Omental fat pad (tissue), 4 donors: Measurements from ENCODE around the gene DIP2B. TPM values are rescaled to one million over a fixed set of nuclear protein-coding genes. Genes with fewer than 3 reads are reported as not detected.

Source experiments
- ATAC-seq: fragments of 150-250 bp; one replicate; pipeline ENCODE4 v1.9.1; 2016; ENCODE audit warnings: mild to moderate bottlenecking, moderate library complexity; ENCODE audit not compliant: low FRiP score
- DNase-seq: peaks from one replicate; pipeline ENCODE4 v3.0.0-alpha.2; 2019; ENCODE audit warnings: low spot score
- CTCF ChIP-seq, 3 donors: fragments of 450-650 bp; IDR thresholded peaks; one replicate each; pipeline ENCODE4 v1.5.1; 2016 to 2017; ENCODE audit warnings: antibody characterized with exemption in 3 of 3, mild to moderate bottlenecking in 3 of 3, moderate library complexity in 2 of 3
- total RNA-seq, 4 donors: library from RNA; depleted of rRNA; stranded (reverse); fragments of >200 nt; gene quantifications; one replicate each; pipeline ENCODE4 v1.1.0, GENCODE V29; 2016

The DIP2B gene
- total RNA-seq, 4 donors from 2014 or later, result 21.1 to 35.2 (median 24.4) TPM

- ATAC-seq (no peak), DNase-seq (no peak)
- TF ChIP-seq CTCF (IDR thresholded peaks at IDR 0.05), result no peak
Measured at GRCh38 chr12:50566066-50566465, 61.3 kb downstream of the DIP2B start.

- no peak for TF ChIP-seq CTCF (IDR thresholded peaks at IDR 0.05)
- no peak for ATAC-seq
- DNase-seq, result no peak
Measured at GRCh38 chr12:50567926-50568325, 63.1 kb downstream of the DIP2B start.

GRCh38 chr12:50568338-50569091 is 63.7 kb downstream of the DIP2B start:
- DNase-seq (no peak), ATAC-seq (peak; percentile 57)
- no peak for TF ChIP-seq CTCF (IDR thresholded peaks at IDR 0.05)

DNA sequence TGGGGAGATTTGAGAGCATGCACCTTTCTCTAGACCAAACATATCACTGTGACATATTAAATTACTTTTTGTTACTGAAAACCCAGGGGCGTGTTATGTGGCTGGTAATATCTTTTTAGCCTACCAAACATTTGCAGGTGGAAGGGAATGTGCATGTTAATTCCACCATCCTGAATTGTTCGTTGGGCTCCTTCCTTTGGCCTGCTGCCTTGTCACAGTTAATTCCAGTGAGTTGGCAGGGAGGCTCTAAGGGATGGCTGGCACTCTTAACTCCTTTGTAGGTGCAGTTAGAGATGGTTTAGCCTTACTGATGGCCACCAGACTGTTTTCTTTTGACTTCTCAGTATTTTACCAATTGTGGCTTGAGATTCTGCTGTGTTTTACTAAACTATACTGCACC is 64.5 kb downstream of the DIP2B start:
- DNase-seq (no peak), ATAC-seq (no peak)
- TF ChIP-seq CTCF (IDR thresholded peaks at IDR 0.05), result no peak

GRCh38 chr12:50569876-50570275 is 65.1 kb downstream of the DIP2B start:
- DNase-seq, result no peak
- ATAC-seq, result no peak
- TF ChIP-seq CTCF (IDR thresholded peaks at IDR 0.05), result no peak

DNA sequence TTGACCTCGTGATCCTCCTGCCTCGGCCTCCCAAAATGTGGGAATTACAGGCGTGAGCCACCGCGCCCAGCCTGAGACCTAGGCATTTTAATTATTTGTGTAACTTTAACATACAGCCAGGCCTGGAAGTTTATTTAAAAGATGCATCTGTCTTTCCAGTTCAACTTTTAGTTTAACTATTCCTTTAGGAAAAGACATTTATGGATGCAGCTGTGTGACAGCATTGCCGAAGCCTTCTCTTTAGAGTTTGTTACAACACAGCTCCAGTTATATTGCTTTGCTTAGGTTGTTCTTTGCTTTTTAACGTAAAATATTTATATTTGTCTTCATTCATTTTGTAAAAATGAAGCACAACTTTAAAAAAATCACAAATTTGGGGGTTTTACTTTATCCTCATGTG is 67.0 kb downstream of the DIP2B start:
- no peak for ATAC-seq
- no peak for TF ChIP-seq CTCF (IDR thresholded peaks at IDR 0.05)
- no peak for DNase-seq

GRCh38 chr12:50572287-50572686 is 67.5 kb downstream of the DIP2B start:
- TF ChIP-seq CTCF (IDR thresholded peaks at IDR 0.05), result no peak
- ATAC-seq (peak; percentile 86), DNase-seq (no peak)
